Measurements from ENCODE around the gene ITPK1.

Gene ITPK1

GRCh38 chr14:93040443-93040842 lies 75.3 kb downstream of the ITPK1 start:
- H3K4me1 ChIP-seq (ENCODE audit: control insufficient read depth, low read depth, low read length): peaks cover 13% of the 10 kb centered on the region
- H4K8ac ChIP-seq (ENCODE audit: low read depth, low read length): no peak overlapping the region
- WGBS (ENCODE audit: extremely low coverage, insufficient coverage, low lambda C conversion rate): no CpG with 5 or more reads among the region's 5 CpGs

GRCh38 chr14:93039649-93040315 lies 75.9 kb downstream of the ITPK1 start:
- Histone ChIP-seq H3K79me1 (ENCODE audit: low read length) (no peaks in the 10 kb centered on the region), H3K27me3 (ENCODE audit: insufficient read depth, low read length, poor library complexity) (no peaks in the 10 kb centered on the region), H4K8ac (ENCODE audit: low read depth, low read length) (no peak overlapping the region), H3K4me2 (ENCODE audit: low read length) (no peak overlapping the region), H3K4me1 (ENCODE audit: control insufficient read depth, low read depth, low read length) (peaks cover 10% of the 10 kb centered on the region), H4K5ac (ENCODE audit: low read length) (no peak overlapping the region), H3K23ac (ENCODE audit: low read length) (no peak overlapping the region), H3K36me3 (ENCODE audit: control insufficient read depth, insufficient read depth, low read length) (no peaks in the 10 kb centered on the region), H3K4ac (ENCODE audit: low read depth, low read length) (no peak overlapping the region), H3K4me3 (ENCODE audit: low read length) (no peak overlapping the region), H3K27ac (ENCODE audit: low read depth, low read length) (no peak overlapping the region), H3K18ac (ENCODE audit: low read length) (no peak overlapping the region), H3K9ac (ENCODE audit: low read length) (no peak overlapping the region), H3K56ac (ENCODE audit: low read length) (no peak overlapping the region), H2AK5ac (ENCODE audit: low read length) (no peak overlapping the region), H2BK15ac (replicated peaks; ENCODE audit: low read depth) (no peak overlapping the region), H2BK5ac (ENCODE audit: low read length) (no peak overlapping the region), H3K79me2 (ENCODE audit: control insufficient read depth, insufficient read depth, low read length) (no peaks in the 10 kb centered on the region), H2BK120ac (ENCODE audit: low read depth, low read length) (no peak overlapping the region)
- no CpG with 5 or more reads among the region's 11 CpGs for WGBS (ENCODE audit: extremely low coverage, insufficient coverage, low lambda C conversion rate)
- no peak for DNase-seq

More at GRCh38 chr14:93040443-93040842, 75.3 kb downstream of the ITPK1 start:
- H4K5ac ChIP-seq (ENCODE audit: low read length): no peak overlapping the region
- H3K9ac ChIP-seq (ENCODE audit: low read length): no peak overlapping the region
- H3K56ac ChIP-seq (ENCODE audit: low read length): peak overlapping the region; percentile 5
- H3K4ac ChIP-seq (ENCODE audit: low read depth, low read length): no peak overlapping the region
- no peak overlapping the region for H3K4me3 ChIP-seq (ENCODE audit: low read length)
- DNase-seq: no peak
- H3K23ac ChIP-seq (ENCODE audit: low read length): no peak overlapping the region
- no peaks in the 10 kb centered on the region for H3K79me2 ChIP-seq (ENCODE audit: control insufficient read depth, insufficient read depth, low read length)
- no peaks in the 10 kb centered on the region for H3K79me1 ChIP-seq (ENCODE audit: low read length)
- no peak overlapping the region for H3K18ac ChIP-seq (ENCODE audit: low read length)
- no peak overlapping the region for H3K27ac ChIP-seq (ENCODE audit: low read depth, low read length)
- no peak overlapping the region for H2AK5ac ChIP-seq (ENCODE audit: low read length)
- no peak overlapping the region for H3K4me2 ChIP-seq (ENCODE audit: low read length)
- no peak overlapping the region for H2BK5ac ChIP-seq (ENCODE audit: low read length)
- H3K36me3 ChIP-seq (ENCODE audit: control insufficient read depth, insufficient read depth, low read length): no peaks in the 10 kb centered on the region
- H3K27me3 ChIP-seq (ENCODE audit: insufficient read depth, low read length, poor library complexity): no peaks in the 10 kb centered on the region
- H2BK120ac ChIP-seq (ENCODE audit: low read depth, low read length): no peak overlapping the region
- H2BK15ac ChIP-seq (replicated peaks; ENCODE audit: low read depth): no peak overlapping the region

DNA sequence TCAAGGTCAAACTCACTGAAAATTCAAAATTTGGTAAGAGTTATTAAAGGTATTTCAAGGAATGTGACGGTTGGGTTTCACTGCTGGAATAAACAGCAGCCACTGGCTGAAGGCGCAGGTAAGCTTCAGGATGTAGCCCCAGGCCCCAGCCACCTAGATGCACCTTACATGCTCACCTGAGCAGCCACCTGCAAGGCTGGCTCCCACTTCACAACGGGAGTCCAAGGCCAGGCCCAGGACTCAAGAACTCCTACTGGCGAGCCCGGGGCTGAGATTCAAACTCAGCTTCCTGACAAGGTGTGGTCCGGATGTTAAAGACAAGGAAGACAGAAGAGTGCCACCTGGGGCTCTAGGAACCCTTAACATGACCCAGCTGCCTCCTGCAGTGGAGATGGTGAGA lies 78.4 kb downstream of the ITPK1 start:
- no peaks in the 10 kb centered on the region for H3K27me3 ChIP-seq (ENCODE audit: insufficient read depth, low read length, poor library complexity)
- no peak overlapping the region for H3K4ac ChIP-seq (ENCODE audit: low read depth, low read length)
- no peak overlapping the region for H3K56ac ChIP-seq (ENCODE audit: low read length)
- no peak overlapping the region for H2BK120ac ChIP-seq (ENCODE audit: low read depth, low read length)
- H3K79me1 ChIP-seq (ENCODE audit: low read length): no peaks in the 10 kb centered on the region
- H3K4me3 ChIP-seq (ENCODE audit: low read length): no peak overlapping the region
- no peak overlapping the region for H3K23ac ChIP-seq (ENCODE audit: low read length)
- H2AK5ac ChIP-seq (ENCODE audit: low read length): no peak overlapping the region
- H4K8ac ChIP-seq (ENCODE audit: low read depth, low read length): no peak overlapping the region
- no peak overlapping the region for H3K18ac ChIP-seq (ENCODE audit: low read length)
- H3K9ac ChIP-seq (ENCODE audit: low read length): no peak overlapping the region
- no peak overlapping the region for H2BK15ac ChIP-seq (replicated peaks; ENCODE audit: low read depth)
- H4K5ac ChIP-seq (ENCODE audit: low read length): no peak overlapping the region
- WGBS (ENCODE audit: extremely low coverage, insufficient coverage, low lambda C conversion rate): no CpG with 5 or more reads among the region's 6 CpGs
- DNase-seq: no peak
- H3K79me2 ChIP-seq (ENCODE audit: control insufficient read depth, insufficient read depth, low read length): no peaks in the 10 kb centered on the region
- no peak overlapping the region for H3K4me2 ChIP-seq (ENCODE audit: low read length)
- no peak overlapping the region for H2BK5ac ChIP-seq (ENCODE audit: low read length)
- no peaks in the 10 kb centered on the region for H3K36me3 ChIP-seq (ENCODE audit: control insufficient read depth, insufficient read depth, low read length)
- H3K27ac ChIP-seq (ENCODE audit: low read depth, low read length): no peak overlapping the region
- H3K4me1 ChIP-seq (ENCODE audit: control insufficient read depth, low read depth, low read length): peaks cover 12% of the 10 kb centered on the region

- H3K18ac ChIP-seq (ENCODE audit: low read length): no peak overlapping the region
- no peak overlapping the region for H3K23ac ChIP-seq (ENCODE audit: low read length)
- no peak overlapping the region for H3K4ac ChIP-seq (ENCODE audit: low read depth, low read length)
- H2AK5ac ChIP-seq (ENCODE audit: low read length): no peak overlapping the region
- H3K36me3 ChIP-seq (ENCODE audit: control insufficient read depth, insufficient read depth, low read length): no peaks in the 10 kb centered on the region
- H3K79me2 ChIP-seq (ENCODE audit: control insufficient read depth, insufficient read depth, low read length): no peaks in the 10 kb centered on the region
- H2BK15ac ChIP-seq (replicated peaks; ENCODE audit: low read depth): no peak overlapping the region
- H2BK120ac ChIP-seq (ENCODE audit: low read depth, low read length): no peak overlapping the region
- DNase-seq: no peak
- no peak overlapping the region for H3K9ac ChIP-seq (ENCODE audit: low read length)
- no peak overlapping the region for H3K27ac ChIP-seq (ENCODE audit: low read depth, low read length)
- H2BK5ac ChIP-seq (ENCODE audit: low read length): no peak overlapping the region
- no peak overlapping the region for H3K4me2 ChIP-seq (ENCODE audit: low read length)
- no peak overlapping the region for H3K4me3 ChIP-seq (ENCODE audit: low read length)
- H4K8ac ChIP-seq (ENCODE audit: low read depth, low read length): no peak overlapping the region
- H3K27me3 ChIP-seq (ENCODE audit: insufficient read depth, low read length, poor library complexity): no peaks in the 10 kb centered on the region
- H3K4me1 ChIP-seq (ENCODE audit: control insufficient read depth, low read depth, low read length): peaks cover 12% of the 10 kb centered on the region
- no peak overlapping the region for H3K56ac ChIP-seq (ENCODE audit: low read length)
- H4K5ac ChIP-seq (ENCODE audit: low read length): no peak overlapping the region
- WGBS (ENCODE audit: extremely low coverage, insufficient coverage, low lambda C conversion rate): no CpG with 5 or more reads among the region's 12 CpGs
- no peaks in the 10 kb centered on the region for H3K79me1 ChIP-seq (ENCODE audit: low read length)
Measured at GRCh38 chr14:93036652-93037345, 78.9 kb downstream of the ITPK1 start.

DNA sequence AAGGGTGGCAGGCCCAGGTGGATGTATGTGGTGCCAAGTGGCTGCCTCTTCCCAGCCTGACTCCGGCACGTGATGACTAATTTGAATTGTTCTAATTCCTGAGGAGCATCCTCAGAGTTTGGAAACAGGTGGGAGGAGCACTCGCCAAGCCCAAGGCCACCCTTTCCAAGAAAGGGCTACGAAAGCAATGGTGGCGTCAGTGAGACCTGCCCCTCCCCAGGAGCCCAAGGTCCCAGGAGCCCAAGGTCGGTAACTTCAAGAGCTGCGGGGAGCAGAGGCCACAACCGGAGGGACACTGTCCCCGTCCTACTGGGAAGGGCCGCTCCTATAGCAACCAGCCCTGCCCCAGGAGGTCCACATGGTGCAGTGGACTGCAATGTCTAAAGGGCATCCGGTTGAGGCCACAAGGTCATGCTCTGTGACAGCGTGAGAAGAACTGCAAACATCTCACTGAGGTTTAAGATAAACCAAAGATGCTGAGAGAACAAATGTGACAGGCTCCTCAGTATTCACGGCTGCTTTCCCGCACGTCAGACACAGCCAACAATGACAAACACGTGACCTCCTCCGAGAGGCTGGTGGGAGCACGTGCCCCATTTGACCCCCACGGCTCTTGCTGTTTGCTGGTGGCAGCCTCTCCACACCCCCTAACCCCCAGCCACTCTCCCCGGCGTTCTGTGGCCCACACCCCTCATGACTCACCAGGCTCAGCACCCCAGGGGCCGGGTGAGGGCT lies 79.6 kb downstream of the ITPK1 start:
- peaks cover 10% of the 10 kb centered on the region for H3K4me1 ChIP-seq (ENCODE audit: control insufficient read depth, low read depth, low read length)
- no peak overlapping the region for H3K27ac ChIP-seq (ENCODE audit: low read depth, low read length)

More for the DNA sequence above, 79.6 kb downstream of the ITPK1 start:
- Histone ChIP-seq H2BK15ac (replicated peaks; ENCODE audit: low read depth) (no peak overlapping the region), H3K79me2 (ENCODE audit: control insufficient read depth, insufficient read depth, low read length) (no peaks in the 10 kb centered on the region), H3K9ac (ENCODE audit: low read length) (no peak overlapping the region), H2AK5ac (ENCODE audit: low read length) (no peak overlapping the region), H3K79me1 (ENCODE audit: low read length) (no peaks in the 10 kb centered on the region), H2BK120ac (ENCODE audit: low read depth, low read length) (no peak overlapping the region), H4K5ac (ENCODE audit: low read length) (no peak overlapping the region), H3K27me3 (ENCODE audit: insufficient read depth, low read length, poor library complexity) (no peaks in the 10 kb centered on the region), H3K4me2 (ENCODE audit: low read length) (no peak overlapping the region), H3K23ac (ENCODE audit: low read length) (no peak overlapping the region), H3K36me3 (ENCODE audit: control insufficient read depth, insufficient read depth, low read length) (no peaks in the 10 kb centered on the region), H3K18ac (ENCODE audit: low read length) (no peak overlapping the region), H3K56ac (ENCODE audit: low read length) (no peak overlapping the region), H3K4me3 (ENCODE audit: low read length) (no peak overlapping the region), H2BK5ac (ENCODE audit: low read length) (no peak overlapping the region), H3K4ac (ENCODE audit: low read depth, low read length) (no peak overlapping the region), H4K8ac (ENCODE audit: low read depth, low read length) (no peak overlapping the region)
- peak; percentile 59 for DNase-seq
- WGBS (ENCODE audit: extremely low coverage, insufficient coverage, low lambda C conversion rate): no CpG with 5 or more reads among the region's 22 CpGs
